ENCODE measurements around the gene CDT1. TPM values are rescaled to one million over a fixed set of nuclear protein-coding genes. Genes with fewer than 3 reads are reported as not detected.

Gene CDT1
- total RNA-seq, 4 donors from 2014 or later: 0.17 to 1.4 (median 0.34) TPM; not detected in 1

DNA sequence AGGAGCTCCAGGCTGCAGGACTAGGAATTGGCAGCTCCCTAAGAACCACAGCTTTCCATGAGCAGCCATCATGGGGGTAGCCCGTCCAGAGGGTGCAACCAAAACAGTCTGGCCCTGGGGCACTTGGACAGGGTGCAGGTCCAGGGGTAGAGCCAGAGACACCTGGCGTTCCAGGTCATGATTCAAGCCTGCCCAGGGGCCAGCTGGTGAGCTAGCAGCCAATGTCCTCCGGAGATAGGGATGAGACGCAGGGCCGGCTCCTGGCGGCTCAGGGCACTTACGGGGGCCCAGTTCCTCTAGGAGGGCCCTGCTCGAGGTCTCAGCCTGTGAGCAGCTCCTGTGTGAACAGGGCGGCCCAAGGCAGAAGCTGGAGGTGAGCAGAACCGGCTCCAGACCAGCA lies 40.6 kb upstream of the CDT1 start:
- Histone ChIP-seq H3K27me3 (no peaks in the 10 kb centered on the region), H3K9me3 (no peaks in the 10 kb centered on the region), H3K36me3 (peaks cover 0 to 11% (median 2%) of the 10 kb centered on the region in 4 donors), H3K4me1 (peaks cover 49 to 100% (median 99%) of the 10 kb centered on the region in 4 donors), H3K27ac (replicated peaks in 1 of 4) (peak overlapping the region; percentile 91 to 94 (median 92)), H3K4me3 (no peak overlapping the region)
- intact Hi-C loops (cut with DNase I): no loop called here
- DNase-seq (ENCODE audit: extremely low spot score): no peak
- TF ChIP-seq POLR2A (IDR thresholded peaks at IDR 0.05; ENCODE audit: low read depth) (no peak), EP300 (IDR thresholded peaks at IDR 0.05) (no peak), POLR2AphosphoS5 (IDR thresholded peaks at IDR 0.05) (no peak)
- TF ChIP-seq, protein P1, sequence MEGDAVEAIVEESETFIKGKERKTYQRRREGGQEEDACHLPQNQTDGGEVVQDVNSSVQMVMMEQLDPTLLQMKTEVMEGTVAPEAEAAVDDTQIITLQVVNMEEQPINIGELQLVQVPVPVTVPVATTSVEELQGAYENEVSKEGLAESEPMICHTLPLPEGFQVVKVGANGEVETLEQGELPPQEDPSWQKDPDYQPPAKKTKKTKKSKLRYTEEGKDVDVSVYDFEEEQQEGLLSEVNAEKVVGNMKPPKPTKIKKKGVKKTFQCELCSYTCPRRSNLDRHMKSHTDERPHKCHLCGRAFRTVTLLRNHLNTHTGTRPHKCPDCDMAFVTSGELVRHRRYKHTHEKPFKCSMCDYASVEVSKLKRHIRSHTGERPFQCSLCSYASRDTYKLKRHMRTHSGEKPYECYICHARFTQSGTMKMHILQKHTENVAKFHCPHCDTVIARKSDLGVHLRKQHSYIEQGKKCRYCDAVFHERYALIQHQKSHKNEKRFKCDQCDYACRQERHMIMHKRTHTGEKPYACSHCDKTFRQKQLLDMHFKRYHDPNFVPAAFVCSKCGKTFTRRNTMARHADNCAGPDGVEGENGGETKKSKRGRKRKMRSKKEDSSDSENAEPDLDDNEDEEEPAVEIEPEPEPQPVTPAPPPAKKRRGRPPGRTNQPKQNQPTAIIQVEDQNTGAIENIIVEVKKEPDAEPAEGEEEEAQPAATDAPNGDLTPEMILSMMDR (IDR thresholded peaks at IDR 0.05): no peak
- 72% methylated on average over 4 of the region's 10 CpGs for whole genome bisulfite sequencing

DNA sequence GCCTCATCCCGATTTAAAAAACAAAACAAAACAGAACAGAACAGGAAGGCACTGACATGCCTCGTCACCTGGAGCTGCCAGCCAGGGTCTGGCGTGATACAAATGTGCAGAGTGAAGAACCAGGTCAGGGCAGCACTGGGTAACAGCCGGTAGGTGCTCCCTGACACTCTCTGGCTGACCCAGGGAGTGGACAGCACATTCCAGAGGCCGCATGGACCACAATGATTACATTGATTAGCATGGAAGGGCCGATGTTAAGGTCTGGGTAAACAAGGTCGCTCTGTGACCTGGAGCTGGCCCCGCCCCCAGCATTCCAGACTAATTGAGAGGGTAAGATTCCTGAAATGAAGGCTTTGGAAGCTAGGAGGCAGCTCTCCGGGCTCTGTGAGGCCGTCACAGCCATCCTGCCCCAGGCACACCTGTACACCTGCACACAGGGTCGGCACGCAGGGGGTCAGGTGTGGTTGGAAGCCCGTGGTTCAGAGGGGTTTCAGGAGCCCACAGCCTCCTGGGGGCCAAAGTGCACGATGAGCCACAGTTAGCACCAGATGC lies 40.0 kb upstream of the CDT1 start:
- DNase-seq (ENCODE audit: extremely low spot score): no peak
- WGBS: 67% methylated on average over 13 of the region's 14 CpGs
- Histone ChIP-seq H3K27me3 (no peaks in the 10 kb centered on the region), H3K27ac (replicated peaks in 1 of 4) (peak overlapping the region; percentile 91 to 94 (median 92)), H3K4me1 (peaks cover 55 to 100% (median 99%) of the 10 kb centered on the region in 4 donors), H3K36me3 (peaks cover 0 to 11% (median 2%) of the 10 kb centered on the region in 4 donors), H3K4me3 (no peak overlapping the region), H3K9me3 (no peaks in the 10 kb centered on the region)
- no peak for TF ChIP-seq EP300 (IDR thresholded peaks at IDR 0.05)
- intact Hi-C loops (cut with DNase I): no loop called here

- Histone ChIP-seq H3K27ac (replicated peaks in 1 of 4) (peak overlapping the region; percentile 91 to 94 (median 92)), H3K4me1 (peaks cover 60 to 100% (median 99%) of the 10 kb centered on the region in 4 donors), H3K9me3 (no peaks in the 10 kb centered on the region), H3K4me3 (no peak overlapping the region), H3K27me3 (no peaks in the 10 kb centered on the region), H3K36me3 (peaks cover 0 to 11% (median 2%) of the 10 kb centered on the region in 4 donors)
- DNase-seq (ENCODE audit: extremely low spot score): no peak
- intact Hi-C loops (cut with DNase I): no loop called here
- TF ChIP-seq POLR2AphosphoS5 (IDR thresholded peaks at IDR 0.05) (no peak), POLR2A (IDR thresholded peaks at IDR 0.05; ENCODE audit: low read depth) (no peak), EP300 (IDR thresholded peaks at IDR 0.05) (no peak)
- TF ChIP-seq, protein P1 (IDR thresholded peaks at IDR 0.05): no peak
- 91% methylated on average over 16 of the region's 19 CpGs for WGBS
These were observed 39.5 kb upstream of the CDT1 start for GRCh38 chr16:88764080-88764479.

GRCh38 chr16:88764913-88765349 lies 38.7 kb upstream of the CDT1 start:
- intact Hi-C loops (cut with DNase I): no loop called here
- Histone ChIP-seq H3K4me3 (no peak overlapping the region), H3K9me3 (no peaks in the 10 kb centered on the region), H3K27ac (replicated peaks in 1 of 4) (peak overlapping the region; percentile 34 to 92 (median 73)), H3K27me3 (no peaks in the 10 kb centered on the region), H3K36me3 (peaks cover 0 to 11% (median 2%) of the 10 kb centered on the region in 4 donors), H3K4me1 (peaks cover 61 to 100% (median 99%) of the 10 kb centered on the region in 4 donors)
- no peak for DNase-seq (ENCODE audit: extremely low spot score)
- no peak for TF ChIP-seq POLR2AphosphoS5 (IDR thresholded peaks at IDR 0.05)
- TF ChIP-seq, protein P1 (IDR thresholded peaks at IDR 0.05): no peak
- no peak for TF ChIP-seq EP300 (IDR thresholded peaks at IDR 0.05)
- TF ChIP-seq POLR2A (IDR thresholded peaks at IDR 0.05; ENCODE audit: low read depth): no peak
- 73% methylated on average over 7 of the region's 9 CpGs for WGBS

- H3K4me1 ChIP-seq: peaks cover 65 to 100% (median 99%) of the 10 kb centered on the region in 4 donors
These were observed 36.6 kb upstream of the CDT1 start for GRCh38 chr16:88766975-88767374.

More at GRCh38 chr16:88766975-88767374, 36.6 kb upstream of the CDT1 start:
- intact Hi-C loops (cut with DNase I): no loop called here
- Histone ChIP-seq H3K36me3 (peaks cover 0 to 11% (median 2%) of the 10 kb centered on the region in 4 donors), H3K4me3 (peak overlapping the region in 1 of 4 donors; percentile 29), H3K9me3 (no peaks in the 10 kb centered on the region), H3K27ac (replicated peaks in 1 of 4) (peak overlapping the region; percentile 88 to 92 (median 92)), H3K27me3 (no peaks in the 10 kb centered on the region)
- DNase-seq (ENCODE audit: extremely low spot score): no peak
- WGBS: 70% methylated on average over 11 of the region's 11 CpGs
- TF ChIP-seq EP300 (IDR thresholded peaks at IDR 0.05): peak; percentile 60
- TF ChIP-seq POLR2AphosphoS5 (IDR thresholded peaks at IDR 0.05): peak in 1 of 2 donors; percentile 18
- TF ChIP-seq, protein P1 (IDR thresholded peaks at IDR 0.05): no peak
- TF ChIP-seq POLR2A (IDR thresholded peaks at IDR 0.05; ENCODE audit: low read depth): no peak

Data from esophagus muscularis mucosa (tissue), 4 donors.